HCT116 (cell line): Measurements from ENCODE around the gene RNU2-1. TPM values are rescaled to one million over a fixed set of nuclear protein-coding genes. Genes with fewer than 3 reads are reported as not detected.

Source experiments
- ATAC-seq: fragments of 200-7000 bp; cut with Tn5 transposase; 2 replicates; pipeline ENCODE4 v1.9.1; 2020; ENCODE audit warnings: mild to moderate bottlenecking, moderate library complexity
- BruUV-seq: library from RNA; stranded (reverse); fragments of 400-500 nt; replicated peaks from 2 replicates; lab custom pipeline; 2021; lab: Mats Ljungman, UMichigan
- CTCF ChIA-PET: fragments of 300-600 bp; sonication (Branson Sonifier 250); formaldehyde crosslinking; loops from one replicate; lab custom pipeline; 2021; ENCODE audit warnings: antibody characterized with exemption; lab: Charles Lee
- POLR2A ChIA-PET: fragments of 300-600, 350-600 bp; sonication (Branson Sonifier 250); formaldehyde crosslinking; loops from one replicate; lab custom pipeline; 2021; ENCODE audit warnings: antibody characterized with exemption; lab: Charles Lee
- RAD21 ChIA-PET, 2 experiments: fragments of 300-600 bp; sonication (Branson Sonifier 250); formaldehyde crosslinking; loops; one replicate each; lab custom pipeline; 2023; ENCODE audit warnings: low total read pairs in 2 of 2; ENCODE audit not compliant: uncharacterized antibody in 2 of 2, unreplicated experiment in 2 of 2, low non-redundant PET in 1 of 2; lab: Charles Lee
- DNase-seq: peaks from one replicate; pipeline ENCODE4 v3.0.0-alpha.2; 2010; ENCODE audit warnings: low read depth, low spot score
- H2AFZ ChIP-seq: fragments of 200-600 bp; shearing (Covaris generic), sonication (generic); 2 replicates; pipeline ENCODE4 v1.6.1; 2017; ENCODE audit warnings: low read depth, mixed run types, mixed read lengths, antibody characterized with exemption, low read length; ENCODE audit not compliant: poor library complexity, severe bottlenecking
- H3K27ac ChIP-seq: 2 replicates; pipeline ENCODE4 v1.5.1; 2012; ENCODE audit warnings: low read depth, low read length
- H3K27me3 ChIP-seq: fragments of 200-600 bp; sonication (generic); 2 replicates; pipeline ENCODE4 v1.6.1; 2016; ENCODE audit warnings: mixed run types, low read length, mixed read lengths; ENCODE audit not compliant: insufficient read depth
- H3K36me3 ChIP-seq, 2 experiments: fragments of 200-500 bp in 1 of 2; fragments of 200-600 bp in 1 of 2; sonication (Bioruptor generic) in 1 of 2; sonication (generic) in 1 of 2; 2 replicates each; pipeline versions ENCODE4 v1.5.1 to v1.6.1; 2014 to 2016; ENCODE audit warnings: low read length in 2 of 2, inconsistent platforms in 1 of 2, mixed read lengths in 1 of 2, mixed run types in 1 of 2; ENCODE audit not compliant: insufficient read depth in 2 of 2, control insufficient read depth in 1 of 2
- H3K4me1 ChIP-seq, 2 experiments: fragments of 200-600 bp in 1 of 2; sonication (generic) in 1 of 2; 2 replicates each; pipeline versions ENCODE4 v1.5.1 to v1.6.1; 2012 to 2017; ENCODE audit warnings: low read length in 2 of 2, inconsistent platforms in 1 of 2, mild to moderate bottlenecking in 1 of 2, mixed read lengths in 1 of 2, mixed run types in 1 of 2, moderate library complexity in 1 of 2; ENCODE audit not compliant: insufficient read depth in 2 of 2, control insufficient read depth in 1 of 2
- H3K4me2 ChIP-seq: fragments of 200-600 bp; sonication (generic); 2 replicates; pipeline ENCODE4 v1.6.1; 2017; ENCODE audit warnings: mixed run types, low read length, mixed read lengths
- H3K4me3 ChIP-seq, 2 experiments: fragments of 200-600 bp in 1 of 2; sonication (generic) in 1 of 2; replicated peaks in 1 of 2; 2 replicates each; pipeline ENCODE4 v1.5.1; 2011 to 2016; ENCODE audit warnings: low read length in 2 of 2, control low read depth in 1 of 2, low read depth in 1 of 2, mild to moderate bottlenecking in 1 of 2, mixed read lengths in 1 of 2, mixed run types in 1 of 2
- H3K79me2 ChIP-seq: fragments of 200-600 bp; sonication (generic); 2 replicates; pipeline ENCODE4 v1.6.1; 2017; ENCODE audit warnings: mild to moderate bottlenecking, mixed run types, low read length, moderate library complexity, mixed read lengths; ENCODE audit not compliant: insufficient read depth
- H3K9ac ChIP-seq: fragments of 200-600 bp; sonication (generic); 2 replicates; pipeline ENCODE4 v1.6.1; 2016; ENCODE audit warnings: low read length, mixed read lengths
- H3K9me2 ChIP-seq: fragments of 200-600 bp; sonication (generic), shearing (Covaris generic); 2 replicates; pipeline ENCODE4 v1.6.1; 2017; ENCODE audit warnings: mixed run types, mild to moderate bottlenecking, moderate library complexity; ENCODE audit not compliant: insufficient read depth
- H3K9me3 ChIP-seq, 2 experiments: fragments of 200-500 bp in 1 of 2; fragments of 200-600 bp in 1 of 2; sonication (Bioruptor generic) in 1 of 2; sonication (generic) in 1 of 2; 2 replicates each; pipeline ENCODE4 v1.6.1; 2014 to 2017; ENCODE audit warnings: low read length in 2 of 2, mixed read lengths in 2 of 2, inconsistent platforms in 1 of 2, low read depth in 1 of 2, mild to moderate bottlenecking in 1 of 2, mixed run types in 1 of 2, moderate library complexity in 1 of 2; ENCODE audit not compliant: control insufficient read depth in 1 of 2, insufficient read depth in 1 of 2
- H4K20me1 ChIP-seq: fragments of 200-600 bp; sonication (generic), shearing (Covaris generic); 2 replicates; pipeline ENCODE4 v1.6.1; 2017; ENCODE audit warnings: mixed run types, mild to moderate bottlenecking, moderate library complexity; ENCODE audit not compliant: insufficient read depth
- JUND ChIP-seq: IDR thresholded peaks from 2 replicates; pipeline ENCODE4 v1.6.1; 2012
- REST ChIP-seq: IDR thresholded peaks from 2 replicates; pipeline ENCODE4 v1.6.1; 2012; ENCODE audit warnings: low read depth
- SIN3A ChIP-seq: IDR thresholded peaks from 2 replicates; pipeline ENCODE4 v1.6.1; 2012; ENCODE audit warnings: low read depth
- intact Hi-C: fragments of 100-400 bp; cut with micrococcal nuclease; formaldehyde crosslinking; loops from 2 replicates; pipeline ENCODE4 v1.10.0; 2022
- total RNA-seq: library from RNA; stranded (reverse); gene quantifications from one replicate; pipeline ENCODE4 v1.2.1, GENCODE V29; 2021; ENCODE audit not compliant: unreplicated experiment
- TF ChIP-seq, protein P1 (sequence below), 3 experiments: fragments of 200-600 bp in 1 of 3; sonication (generic) in 1 of 3; IDR thresholded peaks in 2 of 3; conservative IDR thresholded peaks in 1 of 3; 2 replicates each; pipeline ENCODE4 v1.5.1; 2012 to 2017; ENCODE audit warnings: low read depth in 2 of 3, low read length in 2 of 3, antibody characterized with exemption in 1 of 3, borderline replicate concordance in 1 of 3, control low read depth in 1 of 3, mild to moderate bottlenecking in 1 of 3, mixed read lengths in 1 of 3, mixed run types in 1 of 3, moderate library complexity in 1 of 3; ENCODE audit not compliant: insufficient read depth in 1 of 3

RNU2-1 gene
- total RNA-seq, 1 experiment from 2014 or later = 5,800 TPM

GRCh38 chr17:43216369-43216761, 17.4 kb downstream of the RNU2-1 start:
- TF ChIP-seq JUND = no peak
- no peak for TF ChIP-seq REST
- TF ChIP-seq, protein P1, sequence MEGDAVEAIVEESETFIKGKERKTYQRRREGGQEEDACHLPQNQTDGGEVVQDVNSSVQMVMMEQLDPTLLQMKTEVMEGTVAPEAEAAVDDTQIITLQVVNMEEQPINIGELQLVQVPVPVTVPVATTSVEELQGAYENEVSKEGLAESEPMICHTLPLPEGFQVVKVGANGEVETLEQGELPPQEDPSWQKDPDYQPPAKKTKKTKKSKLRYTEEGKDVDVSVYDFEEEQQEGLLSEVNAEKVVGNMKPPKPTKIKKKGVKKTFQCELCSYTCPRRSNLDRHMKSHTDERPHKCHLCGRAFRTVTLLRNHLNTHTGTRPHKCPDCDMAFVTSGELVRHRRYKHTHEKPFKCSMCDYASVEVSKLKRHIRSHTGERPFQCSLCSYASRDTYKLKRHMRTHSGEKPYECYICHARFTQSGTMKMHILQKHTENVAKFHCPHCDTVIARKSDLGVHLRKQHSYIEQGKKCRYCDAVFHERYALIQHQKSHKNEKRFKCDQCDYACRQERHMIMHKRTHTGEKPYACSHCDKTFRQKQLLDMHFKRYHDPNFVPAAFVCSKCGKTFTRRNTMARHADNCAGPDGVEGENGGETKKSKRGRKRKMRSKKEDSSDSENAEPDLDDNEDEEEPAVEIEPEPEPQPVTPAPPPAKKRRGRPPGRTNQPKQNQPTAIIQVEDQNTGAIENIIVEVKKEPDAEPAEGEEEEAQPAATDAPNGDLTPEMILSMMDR (IDR thresholded peaks at IDR 0.05 in 2 of 3, conservative IDR thresholded peaks at IDR 0.05 in 1 of 3; ENCODE audit: borderline replicate concordance in 1 of 3, insufficient read depth in 1 of 3, low read depth in 2 of 3, low read length in 2 of 3) = no peak
- no peak for TF ChIP-seq SIN3A
- TF ChIP-seq, all 23 proteins: peak for 0
- CTCF ChIA-PET = no interaction called here
- H2AFZ ChIP-seq = no peak overlapping the region
- RAD21 ChIA-PET = no interaction called here
- H3K36me3 ChIP-seq = no peaks in the 10 kb centered on the region
- H3K9me3 ChIP-seq = no peaks in the 10 kb centered on the region
- DNase-seq (no peak), ATAC-seq (no peak)
- no TSS peak for BruUV-seq
- no peaks in the 10 kb centered on the region for H4K20me1 ChIP-seq
- H3K79me2 ChIP-seq = no peaks in the 10 kb centered on the region
- H3K9ac ChIP-seq = no peak overlapping the region
- H3K27ac ChIP-seq = no peak overlapping the region
- H3K9me2 ChIP-seq = no peaks in the 10 kb centered on the region
- H3K27me3 ChIP-seq = no peaks in the 10 kb centered on the region
- intact Hi-C loops = no loop called here
- H3K4me2 ChIP-seq = no peak overlapping the region
- H3K4me1 ChIP-seq = peaks cover 3 to 11% of the 10 kb centered on the region in 2 experiments; a peak in 1 of 4 replicates
- no peak overlapping the region for H3K4me3 ChIP-seq
- POLR2A ChIA-PET = interaction anchor here (1.5 kb wide), 1 partner anchor 99 kb away, joined by 7 read pairs; no protein-coding TSS in a partner anchor
